Mesothelial cell of epicardium (in vitro differentiated cells): ENCODE measurements around the gene ATRNL1. TPM values are rescaled to one million over a fixed set of nuclear protein-coding genes. Genes with fewer than 3 reads are reported as not detected.

Experiments
- DNase-seq, 2 experiments: peaks; one replicate each; pipeline ENCODE4 v3.0.0; 2021; ENCODE audit warnings: low spot score in 2 of 2; ENCODE audit not compliant: unreplicated experiment in 2 of 2
- H3K27ac Mint-ChIP-seq: 2 replicates; pipeline ENCODE4 v1.8.0; 2021; ENCODE audit warnings: mixed read lengths
- H3K27me3 Mint-ChIP-seq: 2 replicates; pipeline ENCODE4 v1.8.0; 2021; ENCODE audit warnings: low read depth, mixed read lengths
- H3K36me3 Mint-ChIP-seq: 2 replicates; pipeline ENCODE4 v1.8.0; 2021; ENCODE audit warnings: mixed read lengths
- H3K4me1 Mint-ChIP-seq: 2 replicates; pipeline ENCODE4 v1.8.0; 2021; ENCODE audit warnings: mixed read lengths
- H3K4me3 Mint-ChIP-seq: 2 replicates; pipeline ENCODE4 v1.8.0; 2021; ENCODE audit warnings: mild to moderate bottlenecking, moderate library complexity, mixed read lengths
- H3K9me3 Mint-ChIP-seq: 2 replicates; pipeline ENCODE4 v1.8.0; 2021; ENCODE audit warnings: mixed read lengths
- CTCF ChIP-seq: fragments of 200-600 bp; sonication (generic); IDR thresholded peaks from one replicate; pipeline ENCODE4 v1.5.0; 2021; ENCODE audit warnings: antibody characterized with exemption; ENCODE audit not compliant: unreplicated experiment
- total RNA-seq: library from RNA; stranded (reverse); gene quantifications from 3 replicates; pipeline ENCODE4 v1.2.1, GENCODE V29; 2021

Gene ATRNL1
- total RNA-seq, 1 donor from 2014 or later = 39.6 TPM

GRCh38 chr10:115660391-115660790 is 567.2 kb downstream of the ATRNL1 start:
- Mint-ChIP-seq H3K9me3 (no peaks in the 10 kb centered on the region), H3K4me1 (no peaks in the 10 kb centered on the region), H3K36me3 (no peaks in the 10 kb centered on the region), H3K4me3 (no peak overlapping the region), H3K27me3 (no peaks in the 10 kb centered on the region), H3K27ac (no peak overlapping the region)
- DNase-seq = no peak
- TF ChIP-seq CTCF = no peak

- peaks cover 2% of the 10 kb centered on the region for H3K27me3 Mint-ChIP-seq
- TF ChIP-seq CTCF = no peak
- no peaks in the 10 kb centered on the region for H3K9me3 Mint-ChIP-seq
- no peaks in the 10 kb centered on the region for H3K36me3 Mint-ChIP-seq
- no peaks in the 10 kb centered on the region for H3K4me1 Mint-ChIP-seq
- no peak overlapping the region for H3K27ac Mint-ChIP-seq
- DNase-seq = no peak
- no peak overlapping the region for H3K4me3 Mint-ChIP-seq
These were observed 569.3 kb downstream of the ATRNL1 start for GRCh38 chr10:115662422-115662821.

GRCh38 chr10:115665549-115665948 is 572.4 kb downstream of the ATRNL1 start:
- Mint-ChIP-seq H3K4me1 (no peaks in the 10 kb centered on the region), H3K4me3 (no peak overlapping the region), H3K27ac (no peak overlapping the region), H3K9me3 (no peaks in the 10 kb centered on the region), H3K27me3 (peaks cover 2% of the 10 kb centered on the region), H3K36me3 (no peaks in the 10 kb centered on the region)
- no peak for TF ChIP-seq CTCF
- no peak for DNase-seq

DNA sequence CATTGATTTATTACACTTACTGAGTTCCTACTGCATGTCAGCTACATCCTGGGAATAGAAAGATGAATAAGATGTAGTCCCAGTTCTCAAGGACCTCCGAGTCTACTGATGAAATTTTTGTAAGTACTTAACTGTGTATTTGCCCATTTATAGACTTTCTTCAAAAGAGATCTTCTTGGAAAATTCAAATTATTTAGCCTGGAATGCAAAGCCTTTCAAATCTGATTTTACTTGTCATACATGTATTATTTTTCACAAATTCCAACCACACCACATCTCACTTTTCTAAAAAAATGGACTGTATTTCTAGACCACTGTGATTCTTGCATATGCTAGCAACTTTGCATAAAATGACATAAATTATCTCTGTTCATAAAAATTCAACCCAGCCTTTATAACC is 581.3 kb downstream of the ATRNL1 start:
- Mint-ChIP-seq H3K4me3 (no peak overlapping the region), H3K9me3 (peaks cover 12% of the 10 kb centered on the region), H3K27ac (no peak overlapping the region), H3K36me3 (no peaks in the 10 kb centered on the region), H3K27me3 (no peaks in the 10 kb centered on the region), H3K4me1 (peaks cover 14% of the 10 kb centered on the region)
- DNase-seq = no peak
- no peak for TF ChIP-seq CTCF

DNA sequence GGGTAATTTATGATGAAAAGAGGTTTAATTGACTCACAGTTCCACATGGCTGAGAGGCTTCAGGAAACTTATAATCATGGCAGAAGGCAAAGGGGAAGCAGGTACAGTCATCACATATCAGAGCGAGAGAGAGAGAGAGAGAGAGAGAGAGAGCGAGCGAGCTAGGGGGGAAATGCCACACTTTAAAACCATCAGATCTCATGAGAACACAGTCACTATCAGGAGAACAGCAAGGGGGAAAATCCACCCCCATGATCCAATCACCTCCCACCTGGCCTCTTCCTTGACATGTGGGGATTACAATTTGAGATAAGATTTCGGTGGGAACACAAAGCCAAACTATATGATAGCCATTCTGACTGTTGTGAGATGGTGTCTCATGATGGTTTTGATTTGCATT is 603.6 kb downstream of the ATRNL1 start:
- Mint-ChIP-seq H3K4me3 (no peak overlapping the region), H3K27me3 (no peaks in the 10 kb centered on the region), H3K4me1 (peaks cover 22% of the 10 kb centered on the region), H3K27ac (peak overlapping the region; percentile 78), H3K9me3 (peaks cover 23% of the 10 kb centered on the region), H3K36me3 (peaks cover 18% of the 10 kb centered on the region)
- no peak for DNase-seq
- TF ChIP-seq CTCF = no peak

- Mint-ChIP-seq H3K36me3 (peaks cover 13% of the 10 kb centered on the region), H3K4me1 (peaks cover 21% of the 10 kb centered on the region), H3K27me3 (no peaks in the 10 kb centered on the region), H3K4me3 (no peak overlapping the region), H3K9me3 (peaks cover 16% of the 10 kb centered on the region), H3K27ac (no peak overlapping the region)
- no peak for DNase-seq
- TF ChIP-seq CTCF = no peak
These were observed 612.9 kb downstream of the ATRNL1 start for GRCh38 chr10:115706026-115706425.
